ENCODE results near the gene RUNX2. TPM values are rescaled to one million over a fixed set of nuclear protein-coding genes. Genes with fewer than 3 reads are reported as not detected.

Gene RUNX2
- total and polyA plus RNA-seq, 9 of the 15 experiments (the other 6 are each of a cell fraction or from before 2014, with no cell fraction given) = 0.29 to 1.00 (median 0.43) TPM

GRCh38 chr6:45648262-45648620 is 320.1 kb downstream of the RUNX2 start (continued):
- TF ChIP-seq RERE (CRISPR knock-in tag; IDR thresholded peaks at IDR 0.05; ENCODE audit: borderline replicate concordance) = no peak
- no peak for TF ChIP-seq ZFP36 (IDR thresholded peaks at IDR 0.05; ENCODE audit: low read depth, low read length, partially characterized antibody)
- no peak for TF ChIP-seq ZBTB11 (CRISPR knock-in tag; IDR thresholded peaks at IDR 0.05)
- TF ChIP-seq NELFE (IDR thresholded peaks at IDR 0.05; ENCODE audit: insufficient read depth, insufficient read length) = no peak
- TF ChIP-seq FUS (optimal IDR thresholded peaks at IDR 0.05; ENCODE audit: low read depth, low read length) = no peak
- no peak for TF ChIP-seq FOXO4 (CRISPR knock-in tag; IDR thresholded peaks at IDR 0.05)
- no peak for TF ChIP-seq ZNF316 (IDR thresholded peaks at IDR 0.05)

All from K562 (cell line).